NCI-H2171 (cell line): ENCODE results near the gene OR52A5.
"Not testable (repeated sequence)": the region's sequence is repeated elsewhere in the genome, so short reads cannot be mapped to it uniquely, and the experiment has no call there.

Source experiments
- DNase-seq: peaks from one replicate; lab custom pipeline; 2025; lab: John Stamatoyannopoulos, UW

OR52A5 gene

GRCh38 chr11:5137996-5138395 is at the start of gene OR52A5:
Gene OR52A5, minus strand, starts transcription at chr11:5138356. Its CDS starts 5,714 bp downstream, at chr11:5132642.
- no peak for DNase-seq

GRCh38 chr11:5178046-5178837 is 40.1 kb upstream of the OR52A5 start:
- no peak for DNase-seq

GRCh38 chr11:5174934-5175333 is 36.8 kb upstream of the OR52A5 start:
- DNase-seq, result no peak

- no peak for DNase-seq
These were observed 33.7 kb upstream of the OR52A5 start for GRCh38 chr11:5171856-5172255.

GRCh38 chr11:5165898-5166297 is 27.7 kb upstream of the OR52A5 start:
- not testable (repeated sequence) for DNase-seq

GRCh38 chr11:5164807-5165206 is 26.7 kb upstream of the OR52A5 start:
- DNase-seq, result not testable (repeated sequence)

- not testable (repeated sequence) for DNase-seq
These were observed 22.9 kb upstream of the OR52A5 start for GRCh38 chr11:5161045-5161444.

- DNase-seq, result not testable (repeated sequence)
These were observed 22.1 kb upstream of the OR52A5 start for GRCh38 chr11:5160217-5160616.

- no peak for DNase-seq
These were observed 21.6 kb upstream of the OR52A5 start for GRCh38 chr11:5159806-5160205.

GRCh38 chr11:5154657-5155056 is 16.5 kb upstream of the OR52A5 start, which contains the start of gene OR52A1:
Gene OR52A1, minus strand, starts transcription at chr11:5154757. Its CDS starts 2,388 bp downstream, at chr11:5152369.
- DNase-seq, result no peak

GRCh38 chr11:5153574-5154431 is 15.6 kb upstream of the OR52A5 start:
- DNase-seq, result no peak

- DNase-seq, result no peak
These were observed 13.6 kb upstream of the OR52A5 start for GRCh38 chr11:5151713-5152153.

GRCh38 chr11:5144206-5144605 is 6.0 kb upstream of the OR52A5 start:
- DNase-seq, result not testable (repeated sequence)

- DNase-seq, result no peak
These were observed 1.1 kb downstream of the OR52A5 start for GRCh38 chr11:5137014-5137413.

- no peak for DNase-seq
These were observed 1.9 kb downstream of the OR52A5 start for GRCh38 chr11:5136261-5136660.

GRCh38 chr11:5131584-5132335 is 6.4 kb downstream of the OR52A5 start:
- no peak for DNase-seq

GRCh38 chr11:5129457-5129877 is 8.7 kb downstream of the OR52A5 start:
- DNase-seq, result no peak

- DNase-seq, result no peak
These were observed 13.1 kb downstream of the OR52A5 start for GRCh38 chr11:5124891-5125620.

- peak; percentile 44 for DNase-seq
These were observed 14.2 kb downstream of the OR52A5 start for GRCh38 chr11:5123802-5124521.

- no peak for DNase-seq
These were observed 19.3 kb downstream of the OR52A5 start for GRCh38 chr11:5118893-5119292.

- no peak for DNase-seq
These were observed 20.6 kb downstream of the OR52A5 start for GRCh38 chr11:5117588-5117987.
